Fibroblast of the aortic adventitia (primary cell): ENCODE data around the gene BRAT1. TPM values are rescaled to one million over a fixed set of nuclear protein-coding genes. Genes with fewer than 3 reads are reported as not detected.

Experiments
- DNase-seq: peaks from one replicate; pipeline ENCODE4 v3.0.0-alpha.2; 2010; ENCODE audit warnings: low read depth
- H3K4me3 ChIP-seq: 2 replicates; pipeline ENCODE4 v1.5.1; 2011; ENCODE audit warnings: low read depth, mild to moderate bottlenecking, control low read depth, low read length, moderate library complexity
- total RNA-seq: library from RNA; depleted of rRNA; stranded (reverse); fragments of >200 nt; gene quantifications from 2 replicates; pipeline ENCODE4 v1.2.3, GENCODE V29; 2012; ENCODE audit warnings: low replicate concordance
- TF ChIP-seq, protein P1 (sequence below): IDR thresholded peaks from 2 replicates; pipeline ENCODE4 v1.5.1; 2011; ENCODE audit warnings: mild to moderate bottlenecking, low read length, control low read depth, inconsistent platforms; ENCODE audit not compliant: insufficient read depth

BRAT1 gene
- total RNA-seq, 1 donor: 22.3 TPM

DNA sequence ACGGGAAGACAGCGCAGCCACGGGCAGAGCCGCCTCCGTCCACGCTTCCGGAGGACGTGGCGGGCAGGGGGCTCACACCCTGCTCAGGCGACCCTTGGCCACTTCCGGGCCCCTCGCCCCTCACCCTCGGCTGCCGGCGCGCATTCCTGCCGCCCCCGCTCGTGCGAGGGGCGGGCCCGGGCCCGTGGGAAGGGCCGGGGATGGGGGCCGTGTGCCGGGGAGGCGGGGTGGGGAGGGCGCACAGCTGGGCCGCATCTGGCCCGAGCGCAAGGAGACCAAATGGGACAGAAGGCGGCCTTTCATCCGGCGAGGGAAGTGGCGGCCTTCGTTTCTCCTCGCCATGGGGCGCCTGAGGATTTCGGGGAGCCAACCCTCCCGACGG is 36.6 kb downstream of the BRAT1 start:
- DNase-seq: no peak
- TF ChIP-seq, protein P1, sequence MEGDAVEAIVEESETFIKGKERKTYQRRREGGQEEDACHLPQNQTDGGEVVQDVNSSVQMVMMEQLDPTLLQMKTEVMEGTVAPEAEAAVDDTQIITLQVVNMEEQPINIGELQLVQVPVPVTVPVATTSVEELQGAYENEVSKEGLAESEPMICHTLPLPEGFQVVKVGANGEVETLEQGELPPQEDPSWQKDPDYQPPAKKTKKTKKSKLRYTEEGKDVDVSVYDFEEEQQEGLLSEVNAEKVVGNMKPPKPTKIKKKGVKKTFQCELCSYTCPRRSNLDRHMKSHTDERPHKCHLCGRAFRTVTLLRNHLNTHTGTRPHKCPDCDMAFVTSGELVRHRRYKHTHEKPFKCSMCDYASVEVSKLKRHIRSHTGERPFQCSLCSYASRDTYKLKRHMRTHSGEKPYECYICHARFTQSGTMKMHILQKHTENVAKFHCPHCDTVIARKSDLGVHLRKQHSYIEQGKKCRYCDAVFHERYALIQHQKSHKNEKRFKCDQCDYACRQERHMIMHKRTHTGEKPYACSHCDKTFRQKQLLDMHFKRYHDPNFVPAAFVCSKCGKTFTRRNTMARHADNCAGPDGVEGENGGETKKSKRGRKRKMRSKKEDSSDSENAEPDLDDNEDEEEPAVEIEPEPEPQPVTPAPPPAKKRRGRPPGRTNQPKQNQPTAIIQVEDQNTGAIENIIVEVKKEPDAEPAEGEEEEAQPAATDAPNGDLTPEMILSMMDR: no peak

DNA sequence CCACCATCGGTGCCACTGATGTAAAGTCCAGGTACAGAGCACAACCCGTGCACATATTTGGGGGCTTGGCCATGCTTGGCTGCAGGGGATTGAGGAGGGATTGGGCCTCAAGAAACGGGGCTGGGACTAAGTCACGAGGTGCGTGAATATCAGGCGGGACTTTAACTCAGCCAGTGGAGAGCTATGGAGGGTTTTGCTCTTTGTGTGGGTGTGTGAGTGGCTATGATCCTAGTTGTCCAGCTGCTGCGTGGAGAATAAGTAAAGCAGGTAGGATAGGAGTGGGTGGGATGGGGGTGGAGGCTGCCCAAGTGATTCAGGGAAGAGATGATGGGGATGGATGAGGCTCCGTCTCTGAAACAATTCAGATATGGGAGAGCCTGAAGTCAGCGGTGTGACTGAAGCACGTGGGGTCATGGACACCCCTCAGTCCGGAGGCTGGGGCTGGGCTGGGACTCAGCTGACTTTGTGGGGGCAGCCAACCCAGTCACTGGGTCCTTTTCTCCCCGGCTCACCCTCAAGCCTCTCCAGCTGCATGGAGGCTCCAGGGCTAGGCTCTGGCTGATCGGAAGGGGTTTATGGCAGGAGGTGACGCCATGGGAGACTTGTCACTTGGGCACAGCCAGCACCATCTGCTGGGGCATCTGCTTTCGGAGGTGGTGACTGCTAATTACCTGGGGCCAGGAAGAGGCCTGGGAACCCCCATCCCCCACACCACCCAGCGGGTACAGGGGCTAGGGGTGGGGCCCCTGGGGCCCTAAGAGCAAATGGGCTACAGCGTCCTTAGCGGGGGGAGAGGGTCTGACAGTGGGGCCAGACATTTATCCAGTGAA is 37.4 kb downstream of the BRAT1 start:
- TF ChIP-seq, protein P1: no peak
- no peak overlapping the region for H3K4me3 ChIP-seq
- DNase-seq: peak; percentile 16

More for the DNA sequence above, 36.6 kb downstream of the BRAT1 start:
- H3K4me3 ChIP-seq: no peak overlapping the region

DNA sequence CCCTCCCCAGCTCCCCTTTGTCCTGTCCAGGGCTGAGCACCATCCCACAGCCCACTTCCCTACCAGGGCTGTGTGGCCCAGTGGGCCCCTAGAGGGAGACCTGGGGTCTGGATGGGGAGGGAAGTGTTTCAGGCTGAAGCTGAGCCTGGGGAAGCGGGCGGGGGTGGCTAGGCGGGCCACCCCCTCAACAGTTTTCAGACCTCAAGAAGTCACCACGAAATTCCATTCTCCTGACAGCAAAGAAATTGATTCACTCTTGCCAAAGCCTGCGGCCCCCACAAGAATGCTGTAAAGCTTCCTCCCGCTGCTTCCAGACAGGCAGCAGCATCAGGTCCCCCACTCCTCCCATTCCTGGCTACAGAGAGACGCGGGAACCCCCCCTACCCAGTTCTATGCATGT is 38.3 kb downstream of the BRAT1 start:
- TF ChIP-seq, protein P1: peak; percentile 11
- no peak overlapping the region for H3K4me3 ChIP-seq
- DNase-seq: peak; percentile 78

DNA sequence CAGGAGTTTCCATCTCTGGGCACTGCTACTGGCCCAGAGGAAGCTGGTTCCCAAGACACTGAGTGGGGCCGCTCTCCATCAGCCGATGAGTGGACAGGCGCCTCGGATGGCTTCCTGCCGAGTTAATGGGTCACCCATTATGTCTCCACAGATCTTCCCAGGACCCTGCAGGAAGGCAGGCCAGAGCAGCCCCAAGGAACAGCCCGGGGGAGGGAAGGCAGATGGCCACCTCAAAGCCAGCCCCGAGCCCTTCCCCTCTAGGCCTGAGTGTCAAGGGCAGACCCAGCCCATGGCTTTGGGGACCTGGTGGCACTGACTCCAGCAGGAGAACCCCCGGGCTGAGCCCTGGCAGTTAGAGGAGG is 39.1 kb downstream of the BRAT1 start:
- H3K4me3 ChIP-seq: no peak overlapping the region
- no peak for DNase-seq
- TF ChIP-seq, protein P1: no peak

DNA sequence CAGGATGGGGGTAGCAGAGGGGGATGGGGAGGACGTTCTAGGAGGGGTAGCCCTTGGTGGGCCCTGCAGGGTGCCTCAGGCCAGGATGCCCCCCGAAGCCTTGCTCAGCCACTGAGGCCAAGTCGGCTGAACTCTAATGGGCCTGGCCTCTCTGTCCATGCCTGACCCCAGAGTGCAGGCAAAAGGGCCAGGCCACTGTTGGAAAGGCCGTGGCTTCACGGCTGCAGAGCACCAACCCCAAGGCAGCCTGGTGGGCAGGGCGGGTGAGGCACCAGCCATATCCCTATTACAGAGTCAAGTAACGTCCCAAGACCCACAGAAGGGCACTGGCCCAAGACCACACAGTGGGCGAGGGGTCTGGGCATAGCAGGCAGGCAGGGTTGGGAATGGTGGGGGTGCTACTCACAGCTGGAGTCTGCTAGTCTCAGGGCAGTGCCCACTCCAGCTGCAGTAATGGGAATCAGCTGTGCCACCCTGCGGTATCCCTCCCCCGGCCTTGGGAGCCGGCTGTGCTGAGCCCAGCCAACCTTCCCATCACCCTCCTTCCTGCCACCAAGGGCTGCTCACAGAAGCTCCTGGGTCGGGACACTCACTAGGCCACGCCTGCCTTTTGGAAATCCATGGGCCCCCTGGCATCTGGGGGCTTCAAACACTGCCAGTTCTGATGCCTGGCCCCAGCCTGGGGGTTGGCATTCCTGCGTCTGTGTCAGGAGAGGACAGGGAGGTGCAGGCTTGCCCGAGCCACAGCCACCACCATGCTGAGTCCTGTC is 39.7 kb downstream of the BRAT1 start:
- no peak overlapping the region for H3K4me3 ChIP-seq
- no peak for DNase-seq
- TF ChIP-seq, protein P1: no peak

DNA sequence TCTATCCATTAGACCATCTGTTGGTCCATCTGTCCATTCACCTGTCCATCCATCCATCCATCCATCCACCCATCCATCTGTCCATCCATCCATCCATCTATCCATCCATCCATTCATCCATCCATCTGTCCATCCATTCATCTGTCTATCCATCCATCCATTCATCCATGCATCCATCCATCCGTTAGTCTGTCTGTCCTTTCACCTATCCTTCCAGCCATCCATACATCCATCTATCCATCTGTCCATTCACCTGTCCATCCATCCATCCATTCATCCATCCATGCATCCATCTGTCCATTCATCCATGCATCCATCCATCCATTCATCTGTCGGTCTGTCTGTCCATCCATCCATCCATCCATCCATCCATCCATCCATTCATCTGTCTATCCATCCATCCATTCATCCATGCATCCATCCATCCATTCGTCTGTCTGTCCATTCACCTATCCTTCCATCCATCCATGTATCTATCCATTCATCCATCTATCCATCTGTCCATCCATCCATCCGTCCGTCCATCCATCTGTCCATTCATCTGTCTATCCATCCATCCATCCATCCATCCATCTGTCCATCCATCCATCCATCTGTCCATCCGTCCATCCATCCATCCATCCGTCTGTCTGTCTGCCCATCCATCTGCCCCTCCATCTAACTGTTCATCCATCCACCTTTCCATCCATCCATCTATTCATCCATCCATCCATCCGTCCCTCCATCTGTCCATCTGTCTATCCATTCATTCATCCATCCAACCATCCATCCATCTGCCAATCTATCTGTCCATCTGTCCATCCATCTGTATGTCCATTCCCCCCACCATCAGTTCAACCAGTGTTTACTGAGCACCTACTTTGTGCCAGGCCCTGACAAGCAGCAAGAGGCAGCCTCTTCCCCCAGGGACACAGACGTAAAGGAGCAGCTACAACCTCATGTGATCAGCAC is 40.6 kb downstream of the BRAT1 start:
- TF ChIP-seq, protein P1: no peak
- no peak for DNase-seq
- H3K4me3 ChIP-seq: no peak overlapping the region
